HepG2 (cell line): ENCODE data around the gene GIMAP8. TPM values are rescaled to one million over a fixed set of nuclear protein-coding genes. Genes with fewer than 3 reads are reported as not detected.

ENCODE experiments used
- polyA plus RNA-seq, 8 experiments: library from polyadenylated mRNA; depleted of rRNA in 3 of 8; stranded (reverse) in 7 of 8; unstranded in 1 of 8; fragments of >200 nt; fragmentation: Illumina TruSeq in 4 of 8; extraction: Trizol in 4 of 8; gene quantifications; 2 replicates each; pipeline versions ENCODE4 v1.2.1 to v1.2.3, GENCODE V29; 2011 to 2016; ENCODE audit warnings: low read depth in 4 of 8, missing spikeins in 1 of 8, mixed read lengths in 1 of 8; ENCODE audit not compliant: insufficient read depth in 1 of 8
- total RNA-seq, 5 experiments: library from RNA; depleted of rRNA; stranded (reverse); fragments of >200 nt; fragmentation: Illumina TruSeq; extraction: Trizol; gene quantifications; 2 replicates each; pipeline ENCODE4 v1.2.3, GENCODE V29; 2016; ENCODE audit warnings: low read depth in 1 of 5

GIMAP8 gene
- total and polyA plus RNA-seq, 2 of the 13 experiments (the other 11 are each of a cell fraction or from before 2014, with no cell fraction given), result not detected

Other genes with a start within 250 kb of the GIMAP8 start
- 34.8 and 38.4 TPM in 2 replicates for gene LRRC61, start 127.3 kb upstream of the GIMAP8 start, total RNA-seq (2016; rRNA removed; fragmentation: Illumina TruSeq; extraction: Trizol)
- 33.0 and 42.2 TPM in 2 replicates for gene LRRC61, start 127.3 kb upstream of the GIMAP8 start, polyA plus RNA-seq (2011; rRNA removed)
- 4.1 and 7.5 TPM in 2 replicates for gene ACTR3C, start 127.1 kb upstream of the GIMAP8 start, total RNA-seq (2016; rRNA removed; fragmentation: Illumina TruSeq; extraction: Trizol)
- 3.2 and 3.8 TPM in 2 replicates for gene ACTR3C, start 127.1 kb upstream of the GIMAP8 start, polyA plus RNA-seq (2011; rRNA removed)
- 94.6 and 172 TPM in 2 replicates for gene RARRES2, start 109.0 kb upstream of the GIMAP8 start, total RNA-seq (2016; rRNA removed; fragmentation: Illumina TruSeq; extraction: Trizol)
- 134 and 157 TPM in 2 replicates for gene RARRES2, start 109.0 kb upstream of the GIMAP8 start, polyA plus RNA-seq (2011; rRNA removed)
- gene REPIN1, start 81.8 kb upstream of the GIMAP8 start, total RNA-seq (2016; rRNA removed; fragmentation: Illumina TruSeq; extraction: Trizol), result 86.4 and 108 TPM in 2 replicates
- 69.9 and 87.9 TPM in 2 replicates for gene REPIN1, start 81.8 kb upstream of the GIMAP8 start, polyA plus RNA-seq (2011; rRNA removed)
- 3.1 and 4.5 TPM in 2 replicates for gene ZNF775, start 71.3 kb upstream of the GIMAP8 start, total RNA-seq (2016; rRNA removed; fragmentation: Illumina TruSeq; extraction: Trizol)
- gene ZNF775, start 71.3 kb upstream of the GIMAP8 start, polyA plus RNA-seq (2011; rRNA removed), result 3.2 and 3.8 TPM in 2 replicates
- gene GIMAP7, start 64.2 kb downstream of the GIMAP8 start, total RNA-seq (2016; rRNA removed; fragmentation: Illumina TruSeq; extraction: Trizol), result not detected in 2 replicates
- gene GIMAP7, start 64.2 kb downstream of the GIMAP8 start, polyA plus RNA-seq (2011; rRNA removed), result not detected in 2 replicates
- not detected in 2 replicates for gene GIMAP4, start 116.8 kb downstream of the GIMAP8 start, total RNA-seq (2016; rRNA removed; fragmentation: Illumina TruSeq; extraction: Trizol)
- gene GIMAP4, start 116.8 kb downstream of the GIMAP8 start, polyA plus RNA-seq (2011; rRNA removed), result not detected in 2 replicates
- not detected in 2 replicates for gene GIMAP6, start 181.8 kb downstream of the GIMAP8 start, total RNA-seq (2016; rRNA removed; fragmentation: Illumina TruSeq; extraction: Trizol)
- not detected in 2 replicates for gene GIMAP6, start 181.8 kb downstream of the GIMAP8 start, polyA plus RNA-seq (2011; rRNA removed)
- gene GIMAP2, start 235.1 kb downstream of the GIMAP8 start, total RNA-seq (2016; rRNA removed; fragmentation: Illumina TruSeq; extraction: Trizol), result 1.4 and 2.2 TPM in 2 replicates
- 0.49 and 0.67 TPM in 2 replicates for gene GIMAP2, start 235.1 kb downstream of the GIMAP8 start, polyA plus RNA-seq (2011; rRNA removed)